IPS-20b (cell line): ENCODE results near the gene CEBPZOS.
A peak's percentile ranks its signal among the peaks of the same experiment; 100 is the strongest.
"Not testable (repeated sequence)": the region's sequence is repeated elsewhere in the genome, so short reads cannot be mapped to it uniquely, and the experiment has no call there.

Experiments used
- H3K27ac ChIP-seq: one replicate; pipeline ENCODE4 v1.5.1; 2013; ENCODE audit warnings: low read length
- H3K27me3 ChIP-seq: 2 replicates; pipeline ENCODE4 v1.6.1; 2013; ENCODE audit warnings: mild to moderate bottlenecking, low read length, inconsistent platforms; ENCODE audit not compliant: insufficient read depth
- H3K36me3 ChIP-seq: 2 replicates; pipeline ENCODE4 v1.6.1; 2013; ENCODE audit warnings: low read depth, mild to moderate bottlenecking, inconsistent platforms, low read length, moderate library complexity; ENCODE audit not compliant: insufficient read depth
- H3K4me1 ChIP-seq: 2 replicates; pipeline ENCODE4 v1.6.1; 2013; ENCODE audit warnings: mild to moderate bottlenecking, control low read depth, inconsistent platforms, low read length, moderate library complexity; ENCODE audit not compliant: insufficient read depth
- H3K4me3 ChIP-seq: 2 replicates; pipeline ENCODE4 v1.5.1; 2013; ENCODE audit warnings: mild to moderate bottlenecking, low read length, inconsistent platforms
- H3K9ac ChIP-seq: 2 replicates; pipeline ENCODE4 v1.6.1; 2013; ENCODE audit warnings: low read depth, mild to moderate bottlenecking, inconsistent platforms, low read length, moderate library complexity
- H3K9me3 ChIP-seq: 2 replicates; pipeline ENCODE4 v1.6.1; 2013; ENCODE audit warnings: mild to moderate bottlenecking, low read depth, low read length, inconsistent platforms; ENCODE audit not compliant: insufficient read depth

The CEBPZOS gene

GRCh38 chr2:37215250-37215649 lies 19.0 kb downstream of the CEBPZOS start:
- H3K9ac ChIP-seq = peak overlapping the region; percentile 18; the same call in 1 of the 2 replicates
- peaks cover 93% of the 10 kb centered on the region for H3K36me3 ChIP-seq
- no peaks in the 10 kb centered on the region for H3K4me1 ChIP-seq
- no peak overlapping the region for H3K4me3 ChIP-seq
- no peak overlapping the region for H3K27ac ChIP-seq
- peaks cover 9% of the 10 kb centered on the region for H3K9me3 ChIP-seq
- no peaks in the 10 kb centered on the region for H3K27me3 ChIP-seq

DNA sequence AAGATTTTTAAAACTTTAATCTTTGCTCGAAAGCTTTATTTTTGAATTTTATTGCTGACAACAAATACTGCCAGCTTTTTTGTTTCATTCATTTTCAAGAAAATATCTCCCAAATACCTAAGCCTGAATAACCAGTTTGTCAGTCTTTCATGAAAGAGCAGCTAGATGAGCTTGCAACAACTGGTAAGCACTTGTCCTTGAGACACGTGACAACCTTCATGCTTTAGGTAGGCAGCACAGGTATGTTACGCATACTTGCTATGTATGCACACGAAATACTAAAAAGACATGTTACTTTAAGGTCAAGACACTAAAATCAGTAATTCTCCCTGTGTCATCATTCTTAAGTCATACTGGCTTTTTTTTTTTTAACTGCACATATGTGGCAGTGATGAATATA lies 22.8 kb downstream of the CEBPZOS start:
- Histone ChIP-seq H3K27ac (no peak overlapping the region), H3K36me3 (peaks cover 93% of the 10 kb centered on the region), H3K9me3 (no peaks in the 10 kb centered on the region), H3K4me3 (no peak overlapping the region), H3K27me3 (no peaks in the 10 kb centered on the region), H3K9ac (no peak overlapping the region), H3K4me1 (peaks cover under 1% of the 10 kb centered on the region)

DNA sequence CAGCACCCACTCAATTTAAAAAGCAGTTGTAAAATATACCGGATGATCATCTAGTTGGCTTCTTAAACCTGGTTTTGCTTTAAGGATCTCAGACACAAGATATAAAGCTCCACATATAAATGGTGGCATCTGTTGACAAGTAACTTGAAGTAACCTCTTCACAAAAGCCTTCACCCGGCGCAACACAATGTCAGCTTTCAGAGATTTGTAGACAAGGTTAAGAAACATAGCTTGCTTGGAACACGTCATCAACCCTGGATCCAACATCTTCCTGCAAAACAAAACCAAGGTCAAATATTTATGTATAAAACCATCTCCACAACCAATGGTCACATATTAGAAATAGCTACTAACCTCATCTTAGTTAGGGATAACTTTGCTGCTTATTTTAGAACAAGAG lies 26.8 kb downstream of the CEBPZOS start:
- Histone ChIP-seq H3K9me3 (no peaks in the 10 kb centered on the region), H3K4me1 (peaks cover 30% of the 10 kb centered on the region), H3K27me3 (no peaks in the 10 kb centered on the region), H3K9ac (no peak overlapping the region), H3K27ac (no peak overlapping the region), H3K36me3 (peaks cover 90% of the 10 kb centered on the region), H3K4me3 (no peak overlapping the region)

DNA sequence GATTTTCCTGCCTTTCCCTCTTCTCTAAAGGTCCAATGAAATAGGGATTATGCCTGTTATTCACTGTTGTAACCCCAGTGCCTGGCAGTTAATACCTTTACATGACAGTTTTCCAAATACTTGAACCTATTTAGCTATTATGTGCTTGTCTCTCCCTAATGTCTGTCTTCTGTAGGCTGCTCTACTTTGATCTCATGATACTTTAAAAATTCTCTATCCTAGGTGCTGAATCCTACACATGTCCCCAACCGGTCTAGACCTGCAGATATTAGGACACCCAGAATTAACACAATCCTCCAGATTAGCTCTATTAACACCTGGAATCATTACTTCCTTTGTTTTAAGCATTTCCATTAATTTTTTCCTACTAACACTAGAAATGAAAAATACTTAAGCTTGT lies 27.8 kb downstream of the CEBPZOS start:
- Histone ChIP-seq H3K4me3 (peak overlapping the region; percentile 56), H3K27ac (no peak overlapping the region), H3K36me3 (peaks cover 89% of the 10 kb centered on the region), H3K9me3 (no peaks in the 10 kb centered on the region), H3K9ac (peak overlapping the region; percentile 74; the same call in 1 of the 2 replicates), H3K4me1 (peaks cover 30% of the 10 kb centered on the region), H3K27me3 (no peaks in the 10 kb centered on the region)

GRCh38 chr2:37225129-37225528 lies 28.8 kb downstream of the CEBPZOS start:
- H3K4me1 ChIP-seq = peaks cover 35% of the 10 kb centered on the region

GRCh38 chr2:37226863-37227262 lies 30.6 kb downstream of the CEBPZOS start:
- Histone ChIP-seq H3K36me3 (peaks cover 73% of the 10 kb centered on the region), H3K4me1 (peaks cover 35% of the 10 kb centered on the region), H3K9ac (peak overlapping the region; percentile 69), H3K27me3 (no peaks in the 10 kb centered on the region), H3K27ac (peak overlapping the region; percentile 62), H3K9me3 (no peaks in the 10 kb centered on the region), H3K4me3 (peak overlapping the region; percentile 59)

More at GRCh38 chr2:37225129-37225528, 28.8 kb downstream of the CEBPZOS start:
- Histone ChIP-seq H3K27ac (peak overlapping the region; percentile 76), H3K4me3 (peak overlapping the region; percentile 56), H3K9ac (peak overlapping the region; percentile 74), H3K36me3 (peaks cover 88% of the 10 kb centered on the region)
- H3K9me3 ChIP-seq, H3K27me3 ChIP-seq: not testable (repeated sequence)

DNA sequence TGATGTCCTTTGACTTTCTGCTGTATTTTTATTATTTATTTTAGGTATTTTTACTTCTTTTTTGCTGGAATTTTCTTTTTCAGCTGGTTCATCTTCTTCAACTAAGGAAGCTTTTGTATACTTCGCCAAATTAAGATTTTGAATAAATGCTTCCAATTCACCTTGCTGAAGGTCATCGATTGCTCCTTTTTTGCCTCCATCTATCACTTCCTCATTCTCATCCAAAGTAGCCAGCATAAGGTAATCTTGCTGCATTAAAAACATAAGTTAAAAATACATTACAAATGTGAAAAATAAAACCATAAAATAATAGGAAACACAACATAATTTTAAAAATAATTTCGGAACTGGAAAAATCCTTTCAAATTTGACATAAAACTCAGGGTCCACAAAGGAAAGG lies 32.5 kb downstream of the CEBPZOS start:
- H3K27me3 ChIP-seq = no peaks in the 10 kb centered on the region
- no peaks in the 10 kb centered on the region for H3K9me3 ChIP-seq
- H3K36me3 ChIP-seq = peaks cover 54% of the 10 kb centered on the region
- peak overlapping the region; percentile 92; the same call in 1 of the 2 replicates for H3K4me3 ChIP-seq
- no peak overlapping the region for H3K9ac ChIP-seq
- H3K27ac ChIP-seq = no peak overlapping the region
- H3K4me1 ChIP-seq = peaks cover 40% of the 10 kb centered on the region

- H3K4me1 ChIP-seq = peaks cover 28% of the 10 kb centered on the region; the same call in 1 of the 2 replicates
- peaks cover 54% of the 10 kb centered on the region for H3K36me3 ChIP-seq
- peak overlapping the region; percentile 92 for H3K4me3 ChIP-seq
- H3K9ac ChIP-seq = peak overlapping the region; percentile 94
- H3K27me3 ChIP-seq = no peaks in the 10 kb centered on the region
- peak overlapping the region; percentile 50 for H3K27ac ChIP-seq
- no peaks in the 10 kb centered on the region for H3K9me3 ChIP-seq
Observed at GRCh38 chr2:37230581-37230980, 34.3 kb downstream of the CEBPZOS start.

DNA sequence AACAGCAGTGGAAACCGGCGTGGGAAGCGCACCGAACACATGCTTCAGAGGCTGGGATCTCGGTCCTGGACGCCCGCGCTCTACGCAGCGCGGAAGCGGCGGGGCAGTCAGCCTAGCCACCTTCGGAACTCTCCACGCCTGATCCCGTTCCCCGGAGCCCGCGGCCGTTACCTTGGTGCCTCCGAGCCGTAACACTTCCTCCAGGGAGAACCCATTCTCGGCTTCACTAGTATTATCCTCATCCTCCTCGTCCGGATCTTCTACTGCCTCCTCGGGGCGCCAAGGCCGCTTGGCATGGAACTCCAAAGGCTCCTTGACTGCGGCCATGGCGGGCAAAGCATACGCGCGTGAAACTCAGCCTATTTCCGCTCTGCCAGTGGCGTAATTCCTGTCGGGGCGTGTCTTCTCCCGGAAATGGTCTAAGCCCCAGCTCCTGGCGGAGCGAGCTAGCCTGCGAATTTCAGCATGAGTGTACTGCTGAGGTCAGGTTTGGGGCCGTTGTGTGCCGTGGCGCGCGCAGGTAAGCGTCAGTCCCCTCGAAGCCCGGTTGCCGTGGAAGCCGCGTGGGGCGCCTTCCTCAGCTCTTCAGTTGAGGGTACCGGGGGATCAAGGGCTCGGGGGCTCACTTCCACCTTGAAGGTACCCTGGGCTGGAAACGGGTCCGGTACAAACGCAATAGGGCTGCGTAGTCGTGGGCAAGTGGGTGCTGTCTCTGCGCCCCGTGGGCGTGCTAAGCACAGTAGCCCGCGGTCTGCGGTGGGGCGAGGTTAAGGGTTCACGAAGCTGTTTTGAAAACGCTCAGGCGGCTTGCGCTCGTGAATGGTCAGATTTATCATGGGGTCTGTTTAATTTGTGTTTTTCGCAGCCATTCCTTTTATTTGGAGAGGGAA lies 35.2 kb downstream of the CEBPZOS start, which contains the start of the genes CEBPZ and NDUFAF7:
Gene CEBPZ, minus strand, starts transcription at position 356 of the 890 bp plus-strand sequence. Its CDS starts 29 bp downstream, at position 327.
Gene NDUFAF7, plus strand, starts transcription at position 418 of the 890 bp plus-strand sequence. Its CDS starts 48 bp downstream, at position 466.
- peak within 1 kb of the TSS; percentile 50 for H3K27ac ChIP-seq
- H3K9ac ChIP-seq = peak within 1 kb of the TSS; percentile 94
- peak within 1 kb of the TSS; percentile 92 for H3K4me3 ChIP-seq
- H3K9me3 ChIP-seq = no peaks in the 10 kb centered on the region
- peaks cover 24% of the 10 kb centered on the region; the same call in 1 of the 2 replicates for H3K4me1 ChIP-seq
- H3K36me3 ChIP-seq = peaks cover 57% of the 10 kb centered on the region
- H3K27me3 ChIP-seq = no peaks in the 10 kb centered on the region

- Histone ChIP-seq H3K27ac (peak overlapping the region; percentile 50), H3K9me3 (no peaks in the 10 kb centered on the region), H3K27me3 (no peaks in the 10 kb centered on the region), H3K4me1 (peaks cover 18% of the 10 kb centered on the region; the same call in 1 of the 2 replicates), H3K36me3 (peaks cover 55% of the 10 kb centered on the region), H3K4me3 (peak overlapping the region; percentile 92), H3K9ac (peak overlapping the region; percentile 94)
Observed at GRCh38 chr2:37232131-37232933, 36.0 kb downstream of the CEBPZOS start.

GRCh38 chr2:37243435-37243834 lies 47.1 kb downstream of the CEBPZOS start:
- H3K9me3 ChIP-seq = no peaks in the 10 kb centered on the region
- H3K36me3 ChIP-seq = peaks cover 98% of the 10 kb centered on the region
- H3K9ac ChIP-seq = no peak overlapping the region
- H3K4me1 ChIP-seq = no peaks in the 10 kb centered on the region
- no peak overlapping the region for H3K4me3 ChIP-seq
- no peaks in the 10 kb centered on the region for H3K27me3 ChIP-seq
- no peak overlapping the region for H3K27ac ChIP-seq
